ENCODE results near the gene EVI5.

DNA sequence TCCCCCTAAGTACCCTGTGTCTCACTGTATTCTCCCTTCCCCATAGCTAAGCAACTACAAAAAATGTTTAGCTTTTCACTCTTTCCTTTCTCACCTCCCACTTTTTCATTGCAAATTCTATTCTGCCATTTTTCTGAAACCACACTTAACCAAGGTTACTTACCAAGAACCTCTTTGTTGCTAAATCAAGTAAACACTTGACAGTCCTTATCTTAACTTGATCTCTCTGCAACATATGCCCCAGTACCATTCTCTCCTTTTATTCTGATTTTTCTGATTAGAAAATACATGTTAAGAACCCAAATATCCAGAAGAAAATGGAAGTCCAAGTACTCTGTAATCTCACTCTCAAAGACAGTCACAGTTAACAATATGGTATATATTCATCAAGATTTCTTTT lies 16.0 kb downstream of the EVI5 start:
- TF ChIP-seq, protein P1, sequence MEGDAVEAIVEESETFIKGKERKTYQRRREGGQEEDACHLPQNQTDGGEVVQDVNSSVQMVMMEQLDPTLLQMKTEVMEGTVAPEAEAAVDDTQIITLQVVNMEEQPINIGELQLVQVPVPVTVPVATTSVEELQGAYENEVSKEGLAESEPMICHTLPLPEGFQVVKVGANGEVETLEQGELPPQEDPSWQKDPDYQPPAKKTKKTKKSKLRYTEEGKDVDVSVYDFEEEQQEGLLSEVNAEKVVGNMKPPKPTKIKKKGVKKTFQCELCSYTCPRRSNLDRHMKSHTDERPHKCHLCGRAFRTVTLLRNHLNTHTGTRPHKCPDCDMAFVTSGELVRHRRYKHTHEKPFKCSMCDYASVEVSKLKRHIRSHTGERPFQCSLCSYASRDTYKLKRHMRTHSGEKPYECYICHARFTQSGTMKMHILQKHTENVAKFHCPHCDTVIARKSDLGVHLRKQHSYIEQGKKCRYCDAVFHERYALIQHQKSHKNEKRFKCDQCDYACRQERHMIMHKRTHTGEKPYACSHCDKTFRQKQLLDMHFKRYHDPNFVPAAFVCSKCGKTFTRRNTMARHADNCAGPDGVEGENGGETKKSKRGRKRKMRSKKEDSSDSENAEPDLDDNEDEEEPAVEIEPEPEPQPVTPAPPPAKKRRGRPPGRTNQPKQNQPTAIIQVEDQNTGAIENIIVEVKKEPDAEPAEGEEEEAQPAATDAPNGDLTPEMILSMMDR (IDR thresholded peaks at IDR 0.05), result no peak
- TF ChIP-seq EZH2 (IDR thresholded peaks at IDR 0.05), result no peak

All from neural progenitor cell (in vitro differentiated cells).